K562 (cell line): Measurements from ENCODE around the gene VSIG10L.

Source experiments
- MAFG ChIP-seq: fragments of 450-650 bp; conservative IDR thresholded peaks from 2 replicates; pipeline ENCODE4 v1.6.1; 2016; ENCODE audit warnings: missing genetic modification characterization, missing compliant biosample characterization
- TEAD4 ChIP-seq, 2 experiments: sonication (generic) in 1 of 2; formaldehyde crosslinking in 1 of 2; IDR thresholded peaks; 2 replicates each; pipeline versions ENCODE4 v1.6.1 to v1.8.0; 2012 to 2022; ENCODE audit warnings: borderline replicate concordance in 1 of 2, inconsistent platforms in 1 of 2, low read length in 1 of 2, mild to moderate bottlenecking in 1 of 2, missing genetic modification reagents in 1 of 2

DNA sequence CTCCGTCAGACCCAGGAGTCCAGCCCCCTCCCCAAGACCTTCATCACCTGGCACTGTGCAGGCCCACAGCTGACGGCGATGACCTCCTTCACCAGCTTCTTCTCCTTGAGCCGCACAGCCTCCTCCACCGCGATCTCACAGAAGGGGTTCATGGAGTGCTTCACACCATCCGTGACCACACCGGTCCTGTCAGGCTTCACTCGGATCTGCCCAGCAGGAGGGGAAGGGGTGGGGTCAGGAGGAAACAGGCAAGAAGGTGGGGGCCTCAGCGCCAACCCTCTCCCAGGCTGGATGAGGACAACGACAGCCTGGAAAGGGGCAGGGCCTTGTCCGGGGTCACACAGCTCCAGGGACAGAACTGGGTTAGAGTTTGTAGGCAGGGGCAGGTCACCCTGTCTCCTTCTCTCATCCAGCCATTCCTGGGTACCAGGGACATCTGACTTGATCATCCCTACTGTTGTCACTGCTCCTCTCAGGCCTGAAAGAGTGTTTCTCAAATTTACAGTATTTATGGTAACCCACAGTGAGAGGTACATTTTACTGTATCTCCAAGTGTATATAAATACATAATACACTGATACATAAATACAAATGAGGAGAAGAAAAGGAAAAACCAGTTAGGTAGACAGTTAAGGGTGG is 12.3 kb upstream of the VSIG10L start:
- TF ChIP-seq MAFG (tag) (no peak), TEAD4 (IDR thresholded peaks at IDR 0.05; ENCODE audit: low read length) (no peak), TEAD4 (CRISPR knock-in tag; IDR thresholded peaks at IDR 0.05; ENCODE audit: borderline replicate concordance) (no peak)
